PC-9 (cell line): ENCODE measurements around the gene ZFPL1. TPM values are rescaled to one million over a fixed set of nuclear protein-coding genes. Genes with fewer than 3 reads are reported as not detected.

Experiments
- BruUV-seq: library from RNA; stranded (reverse); fragments of 400-500 nt; replicated peaks from 2 replicates; lab custom pipeline; 2021; lab: Mats Ljungman, UMichigan
- CTCF ChIA-PET: fragments of 300-600 bp; sonication (Branson Sonifier 250); formaldehyde crosslinking; loops from one replicate; lab custom pipeline; 2022; ENCODE audit warnings: antibody characterized with exemption; lab: Charles Lee
- POLR2A ChIA-PET: fragments of 300-600 bp; sonication (Branson Sonifier 250); formaldehyde crosslinking; loops from one replicate; lab custom pipeline; 2022; ENCODE audit warnings: antibody characterized with exemption; ENCODE audit not compliant: unreplicated experiment; lab: Charles Lee
- DNase-seq, 2 experiments: peaks; one replicate each; pipeline versions ENCODE4 v3.0.0 to v3.0.0-alpha.2; 2015 to 2022; ENCODE audit warnings: mixed read lengths in 1 of 2
- H2AFZ ChIP-seq: fragments of 200-600 bp; sonication (generic); 2 replicates; pipeline ENCODE4 v1.8.1; 2017; ENCODE audit warnings: antibody characterized with exemption
- H3F3A ChIP-seq: fragments of 200-600 bp; sonication (generic); 2 replicates; pipeline ENCODE4 v1.8.1; 2017; ENCODE audit warnings: antibody characterized with exemption, mild to moderate bottlenecking, low read depth; ENCODE audit not compliant: insufficient read depth
- H3K27ac ChIP-seq: fragments of 200-600 bp; sonication (generic); 2 replicates; pipeline ENCODE4 v1.6.1; 2016; ENCODE audit warnings: mixed run types
- H3K27me3 ChIP-seq: fragments of 200-600 bp; sonication (generic); 2 replicates; pipeline ENCODE4 v1.6.1; 2016; ENCODE audit warnings: low read depth, mixed run types; ENCODE audit not compliant: insufficient read depth
- H3K36me3 ChIP-seq: fragments of 200-600 bp; sonication (generic); 2 replicates; pipeline ENCODE4 v1.6.1; 2016; ENCODE audit warnings: low read depth, mixed run types
- H3K4me1 ChIP-seq: fragments of 200-600 bp; sonication (generic); replicated peaks from 2 replicates; pipeline ENCODE4 v1.6.1; 2016; ENCODE audit warnings: mixed run types; ENCODE audit not compliant: insufficient read depth
- H3K4me2 ChIP-seq: fragments of 200-600 bp; sonication (generic); 2 replicates; pipeline ENCODE4 v1.6.1; 2017; ENCODE audit warnings: mixed run types
- H3K4me3 ChIP-seq: fragments of 200-600 bp; sonication (generic); 2 replicates; pipeline ENCODE4 v1.6.1; 2016; ENCODE audit warnings: mixed run types
- H3K79me2 ChIP-seq: fragments of 200-600 bp; sonication (generic); 2 replicates; pipeline ENCODE4 v1.6.1; 2017; ENCODE audit warnings: low read depth, mixed run types
- H3K9me2 ChIP-seq: fragments of 200-600 bp; sonication (generic); 2 replicates; pipeline ENCODE4 v1.8.1; 2017; ENCODE audit warnings: mild to moderate bottlenecking; ENCODE audit not compliant: insufficient read depth
- H3K9me3 ChIP-seq: fragments of 200-600 bp; sonication (generic); 2 replicates; pipeline ENCODE4 v1.8.1; 2016; ENCODE audit warnings: low read depth; ENCODE audit not compliant: insufficient read depth
- H4K20me1 ChIP-seq: fragments of 200-600 bp; sonication (generic); 2 replicates; pipeline ENCODE4 v1.8.1; 2017; ENCODE audit not compliant: insufficient read depth
- EZH2 ChIP-seq: fragments of 200-600 bp; sonication (generic); IDR thresholded peaks from 2 replicates; pipeline ENCODE4 v1.8.0; 2017; ENCODE audit warnings: antibody characterized with exemption, low read depth
- intact Hi-C: fragments of 100-400 bp; cut with micrococcal nuclease; formaldehyde crosslinking; loops from one replicate; pipeline ENCODE4 v1.10.0; 2022; ENCODE audit not compliant: unreplicated experiment
- total RNA-seq: library from RNA; stranded (reverse); gene quantifications from 2 replicates; pipeline ENCODE4 v1.2.3, GENCODE V29; 2021
- TF ChIP-seq, protein P1 (sequence below): fragments of 200-600 bp; sonication (generic); conservative IDR thresholded peaks from 2 replicates; pipeline ENCODE4 v1.6.1; 2017; ENCODE audit warnings: mixed run types, antibody characterized with exemption, mild to moderate bottlenecking, moderate library complexity

Gene ZFPL1
- total RNA-seq, 1 experiment from 2014 or later = 68.2 TPM

DNA sequence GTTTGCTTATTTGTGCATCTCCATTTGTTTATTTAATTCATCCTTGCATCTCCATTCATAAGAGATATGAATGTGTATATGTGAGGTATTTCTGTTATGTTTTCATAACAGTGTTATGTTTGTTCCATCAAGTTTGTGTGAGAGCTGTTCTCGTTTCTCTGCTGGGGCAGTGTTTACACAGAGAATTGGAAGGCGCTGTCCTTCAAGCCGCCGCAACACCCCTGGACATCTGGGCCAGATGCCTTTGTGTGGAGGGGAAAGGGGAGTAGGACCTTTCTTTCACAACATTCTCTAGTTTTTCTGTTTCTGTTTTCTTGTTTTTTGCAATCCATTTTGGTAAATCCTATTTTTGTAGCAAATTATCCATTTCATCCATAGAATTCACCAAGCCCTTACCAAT lies 20.6 kb downstream of the ZFPL1 start:
- POLR2A ChIA-PET = no interaction called here
- BruUV-seq = no TSS peak
- no peak overlapping the region for H2AFZ ChIP-seq
- intact Hi-C loops = no loop called here
- no peaks in the 10 kb centered on the region for H3K36me3 ChIP-seq
- peaks cover 36% of the 10 kb centered on the region for H3F3A ChIP-seq
- DNase-seq = no peak
- no peak overlapping the region for H3K4me3 ChIP-seq
- H3K4me2 ChIP-seq = no peak overlapping the region
- CTCF ChIA-PET = no interaction called here
- H3K79me2 ChIP-seq = peaks cover 17% of the 10 kb centered on the region
- no peaks in the 10 kb centered on the region; the same call in 1 of the 2 replicates for H4K20me1 ChIP-seq
- no peaks in the 10 kb centered on the region for H3K9me2 ChIP-seq
- no peaks in the 10 kb centered on the region for H3K27me3 ChIP-seq
- no peaks in the 10 kb centered on the region for H3K9me3 ChIP-seq
- peaks cover 14% of the 10 kb centered on the region for H3K4me1 ChIP-seq
- TF ChIP-seq EZH2 = no peak
- TF ChIP-seq, protein P1, sequence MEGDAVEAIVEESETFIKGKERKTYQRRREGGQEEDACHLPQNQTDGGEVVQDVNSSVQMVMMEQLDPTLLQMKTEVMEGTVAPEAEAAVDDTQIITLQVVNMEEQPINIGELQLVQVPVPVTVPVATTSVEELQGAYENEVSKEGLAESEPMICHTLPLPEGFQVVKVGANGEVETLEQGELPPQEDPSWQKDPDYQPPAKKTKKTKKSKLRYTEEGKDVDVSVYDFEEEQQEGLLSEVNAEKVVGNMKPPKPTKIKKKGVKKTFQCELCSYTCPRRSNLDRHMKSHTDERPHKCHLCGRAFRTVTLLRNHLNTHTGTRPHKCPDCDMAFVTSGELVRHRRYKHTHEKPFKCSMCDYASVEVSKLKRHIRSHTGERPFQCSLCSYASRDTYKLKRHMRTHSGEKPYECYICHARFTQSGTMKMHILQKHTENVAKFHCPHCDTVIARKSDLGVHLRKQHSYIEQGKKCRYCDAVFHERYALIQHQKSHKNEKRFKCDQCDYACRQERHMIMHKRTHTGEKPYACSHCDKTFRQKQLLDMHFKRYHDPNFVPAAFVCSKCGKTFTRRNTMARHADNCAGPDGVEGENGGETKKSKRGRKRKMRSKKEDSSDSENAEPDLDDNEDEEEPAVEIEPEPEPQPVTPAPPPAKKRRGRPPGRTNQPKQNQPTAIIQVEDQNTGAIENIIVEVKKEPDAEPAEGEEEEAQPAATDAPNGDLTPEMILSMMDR = no peak
- H3K27ac ChIP-seq = no peak overlapping the region

DNA sequence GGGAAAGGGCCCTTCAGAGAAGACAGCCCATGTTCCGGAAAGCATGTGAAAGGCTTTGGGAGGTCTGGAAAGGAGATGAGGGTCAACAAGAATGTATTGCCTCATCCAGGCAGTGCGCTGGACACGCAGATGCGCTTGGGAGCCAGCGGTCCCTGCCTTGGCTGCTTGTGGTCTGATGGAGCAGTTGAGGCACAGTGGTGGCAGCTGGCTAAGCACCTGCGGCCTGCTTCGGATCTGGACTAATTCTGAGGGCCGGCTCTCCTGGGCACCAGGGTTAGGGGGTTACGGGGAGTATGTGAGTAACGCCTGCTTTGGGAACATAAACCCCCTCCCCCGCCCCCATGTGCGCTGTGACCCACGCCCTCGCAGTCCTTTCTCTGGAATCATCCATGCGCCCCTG lies 23.1 kb downstream of the ZFPL1 start:
- intact Hi-C loops = no loop called here
- no peak overlapping the region for H3K4me2 ChIP-seq
- POLR2A ChIA-PET = no interaction called here
- H3K4me3 ChIP-seq = no peak overlapping the region
- CTCF ChIA-PET = no interaction called here
- no peaks in the 10 kb centered on the region; the same call in 1 of the 2 replicates for H4K20me1 ChIP-seq
- H3K4me1 ChIP-seq = peaks cover 15% of the 10 kb centered on the region
- no peaks in the 10 kb centered on the region for H3K9me2 ChIP-seq
- no peak overlapping the region for H2AFZ ChIP-seq
- no peaks in the 10 kb centered on the region for H3K27me3 ChIP-seq
- peaks cover 36% of the 10 kb centered on the region for H3F3A ChIP-seq
- no peaks in the 10 kb centered on the region for H3K9me3 ChIP-seq
- peaks cover 16% of the 10 kb centered on the region for H3K79me2 ChIP-seq
- TF ChIP-seq, protein P1 = no peak
- no peak for TF ChIP-seq EZH2
- no peak overlapping the region for H3K27ac ChIP-seq
- no peak for DNase-seq
- H3K36me3 ChIP-seq = no peaks in the 10 kb centered on the region
- BruUV-seq = no TSS peak

DNA sequence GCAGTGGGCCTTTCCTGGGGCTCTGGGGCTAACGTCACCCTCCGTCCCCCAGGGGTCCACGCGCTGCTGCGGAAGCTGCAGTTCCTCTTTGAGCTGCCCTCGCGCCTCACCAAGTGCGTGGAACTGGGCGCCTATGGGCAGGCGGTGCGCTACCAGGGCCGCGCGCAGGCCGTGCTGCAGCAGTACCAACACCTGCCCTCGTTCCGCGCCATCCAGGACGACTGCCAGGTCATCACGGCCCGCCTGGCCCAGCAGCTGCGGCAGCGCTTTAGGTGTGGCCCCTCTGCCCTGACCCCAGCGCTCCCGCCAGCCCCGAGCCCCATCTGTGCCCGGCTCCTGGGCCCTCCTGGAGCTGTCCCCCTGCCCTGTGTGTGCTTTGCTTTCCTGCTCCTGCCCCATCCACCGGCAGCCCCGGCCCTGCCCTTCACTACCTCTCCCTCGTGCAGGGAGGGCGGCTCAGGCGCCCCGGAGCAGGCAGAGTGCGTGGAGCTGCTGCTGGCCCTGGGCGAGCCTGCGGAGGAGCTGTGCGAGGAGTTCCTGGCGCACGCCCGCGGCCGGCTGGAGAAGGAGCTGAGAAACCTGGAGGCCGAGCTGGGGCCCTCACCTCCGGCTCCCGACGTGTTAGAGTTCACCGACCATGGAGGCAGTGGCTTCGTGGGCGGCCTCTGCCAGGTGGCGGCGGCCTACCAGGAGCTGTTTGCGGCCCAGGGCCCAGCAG lies 23.9 kb downstream of the ZFPL1 start:
- Histone ChIP-seq H3F3A (peaks cover 31% of the 10 kb centered on the region), H2AFZ (no peak overlapping the region), H4K20me1 (no peaks in the 10 kb centered on the region; the same call in 1 of the 2 replicates), H3K9me2 (no peaks in the 10 kb centered on the region), H3K27ac (no peak overlapping the region), H3K36me3 (no peaks in the 10 kb centered on the region), H3K4me1 (peaks cover 17% of the 10 kb centered on the region), H3K4me2 (no peak overlapping the region), H3K79me2 (peaks cover 8% of the 10 kb centered on the region), H3K4me3 (no peak overlapping the region), H3K9me3 (no peaks in the 10 kb centered on the region), H3K27me3 (no peaks in the 10 kb centered on the region)
- no peak for DNase-seq
- intact Hi-C loops = no loop called here
- CTCF ChIA-PET = no interaction called here
- POLR2A ChIA-PET = interaction anchor here (0.6 kb wide), 1 partner anchor 98 kb away, joined by 4 read pairs; no protein-coding TSS in a partner anchor
- no TSS peak for BruUV-seq
- TF ChIP-seq, protein P1 = no peak
- no peak for TF ChIP-seq EZH2
